Measurements from ENCODE around the gene PPCS.

Gene PPCS

GRCh38 chr1:42442662-42443061 is 13.7 kb upstream of the PPCS start:
- no peak for TF ChIP-seq CTCF (IDR thresholded peaks at IDR 0.05; ENCODE audit: control insufficient read depth, insufficient read depth, low read depth, low read length, missing control alignments)
- no peak for DNase-seq (ENCODE audit: low read depth)
- H3K4me3 ChIP-seq (ENCODE audit: control insufficient read depth, low read depth, low read length), result no peak overlapping the region

- no peak for DNase-seq (ENCODE audit: low read depth)
- H3K4me3 ChIP-seq (ENCODE audit: control insufficient read depth, low read depth, low read length), result no peak overlapping the region
- no peak for TF ChIP-seq CTCF (IDR thresholded peaks at IDR 0.05; ENCODE audit: control insufficient read depth, insufficient read depth, low read depth, low read length, missing control alignments)
Measured at GRCh38 chr1:42449256-42449655, 7.1 kb upstream of the PPCS start.

- H3K4me3 ChIP-seq (ENCODE audit: control insufficient read depth, low read depth, low read length), result no peak overlapping the region
- DNase-seq (ENCODE audit: low read depth), result no peak
- no peak for TF ChIP-seq CTCF (IDR thresholded peaks at IDR 0.05; ENCODE audit: control insufficient read depth, insufficient read depth, low read depth, low read length, missing control alignments)
Measured at GRCh38 chr1:42450061-42450460, 6.3 kb upstream of the PPCS start.

- no peak for TF ChIP-seq CTCF (IDR thresholded peaks at IDR 0.05; ENCODE audit: control insufficient read depth, insufficient read depth, low read depth, low read length, missing control alignments)
- no peak for DNase-seq (ENCODE audit: low read depth)
- H3K4me3 ChIP-seq (ENCODE audit: control insufficient read depth, low read depth, low read length), result no peak overlapping the region
Measured at GRCh38 chr1:42453386-42453785, 3.0 kb upstream of the PPCS start.

GRCh38 chr1:42454403-42454802 is 1.9 kb upstream of the PPCS start:
- TF ChIP-seq CTCF (IDR thresholded peaks at IDR 0.05; ENCODE audit: control insufficient read depth, insufficient read depth, low read depth, low read length, missing control alignments), result no peak
- no peak for DNase-seq (ENCODE audit: low read depth)

GRCh38 chr1:42456754-42457089 is 379 bp downstream of the PPCS start:
- TF ChIP-seq CTCF (IDR thresholded peaks at IDR 0.05; ENCODE audit: control insufficient read depth, insufficient read depth, low read depth, low read length, missing control alignments), result no peak
- DNase-seq (ENCODE audit: low read depth), result no peak
- H3K4me3 ChIP-seq (ENCODE audit: control insufficient read depth, low read depth, low read length), result peak overlapping the region; percentile 92

More at GRCh38 chr1:42454403-42454802, 1.9 kb upstream of the PPCS start:
- no peak overlapping the region for H3K4me3 ChIP-seq (ENCODE audit: control insufficient read depth, low read depth, low read length)

GRCh38 chr1:42461196-42461595 is 4.9 kb downstream of the PPCS start:
- no peak for DNase-seq (ENCODE audit: low read depth)

More at GRCh38 chr1:42461196-42461595, 4.9 kb downstream of the PPCS start:
- TF ChIP-seq CTCF (IDR thresholded peaks at IDR 0.05; ENCODE audit: control insufficient read depth, insufficient read depth, low read depth, low read length, missing control alignments), result no peak
- H3K4me3 ChIP-seq (ENCODE audit: control insufficient read depth, low read depth, low read length), result no peak overlapping the region
